Skin of body (tissue), 2 donors: ENCODE measurements around the gene OLIG1. TPM values are rescaled to one million over a fixed set of nuclear protein-coding genes. Genes with fewer than 3 reads are reported as not detected.

ENCODE experiments used
- DNase-seq: peaks from one replicate; lab custom pipeline; 2025; lab: John Stamatoyannopoulos, UW
- total RNA-seq: library from RNA; depleted of rRNA; stranded (reverse); fragments of >200 nt; gene quantifications from one replicate; pipeline ENCODE4 v1.2.3, GENCODE V29; 2014

OLIG1 gene
- total RNA-seq, 1 donor from 2014 or later, result 0.20 TPM

- DNase-seq, result no peak
Observed at GRCh38 chr21:33099131-33099530, 29.2 kb downstream of the OLIG1 start.

- no peak for DNase-seq
Observed at GRCh38 chr21:33101300-33101911, 31.5 kb downstream of the OLIG1 start.

GRCh38 chr21:33105088-33105487 is 35.1 kb downstream of the OLIG1 start:
- DNase-seq, result no peak

- no peak for DNase-seq
Observed at GRCh38 chr21:33108228-33108627, 38.3 kb downstream of the OLIG1 start.

GRCh38 chr21:33109574-33110339 is 39.8 kb downstream of the OLIG1 start:
- DNase-seq, result no peak

- no peak for DNase-seq
Observed at GRCh38 chr21:33110340-33110715, 40.4 kb downstream of the OLIG1 start.

GRCh38 chr21:33111577-33111976 is 41.6 kb downstream of the OLIG1 start:
- DNase-seq, result no peak

- DNase-seq, result no peak
Observed at GRCh38 chr21:33112151-33112550, 42.2 kb downstream of the OLIG1 start.

GRCh38 chr21:33112681-33113080 is 42.7 kb downstream of the OLIG1 start:
- DNase-seq, result no peak

- DNase-seq, result no peak
Observed at GRCh38 chr21:33113131-33113530, 43.2 kb downstream of the OLIG1 start.

GRCh38 chr21:33114276-33114675 is 44.3 kb downstream of the OLIG1 start:
- no peak for DNase-seq

- DNase-seq, result no peak
Observed at GRCh38 chr21:33115631-33116510, 45.9 kb downstream of the OLIG1 start.

- DNase-seq, result no peak
Observed at GRCh38 chr21:33116676-33117075, 46.7 kb downstream of the OLIG1 start.

GRCh38 chr21:33117101-33117888 is 47.4 kb downstream of the OLIG1 start:
- no peak for DNase-seq

Other genes starting within 250 kb of the OLIG1 start
- gene OLIG2, start 44.2 kb upstream of the OLIG1 start, total RNA-seq, result 0.10 TPM
- 9.0 TPM for gene IFNAR2, start 159.8 kb downstream of the OLIG1 start, total RNA-seq
- 28.9 TPM for gene IL10RB, start 196.2 kb downstream of the OLIG1 start, total RNA-seq